DND-41 (cell line): ENCODE measurements around the gene IDUA.

ENCODE experiments used
- ATAC-seq: fragments of 200-7000 bp; cut with Tn5 transposase; 3 replicates; pipeline ENCODE4 v1.9.1; 2021; ENCODE audit warnings: low read depth; ENCODE audit not compliant: insufficient read depth
- DNase-seq: peaks from one replicate; pipeline ENCODE4 v3.0.0-alpha.2; 2020
- H2AFZ ChIP-seq: 2 replicates; pipeline ENCODE4 v1.6.0; 2012; ENCODE audit warnings: low read depth, low read length
- H3K27ac ChIP-seq: 2 replicates; pipeline ENCODE4 v1.5.1; 2012; ENCODE audit warnings: low read length, inconsistent platforms
- H3K27me3 ChIP-seq: fragments of 200-600 bp; sonication (generic); 2 replicates; pipeline ENCODE4 v1.6.0; 2012; ENCODE audit warnings: low read length, mild to moderate bottlenecking, inconsistent platforms; ENCODE audit not compliant: insufficient read depth, poor library complexity
- H3K36me3 ChIP-seq: 2 replicates; pipeline ENCODE4 v1.5.1; 2012; ENCODE audit warnings: low read length, inconsistent platforms; ENCODE audit not compliant: insufficient read depth
- H3K4me1 ChIP-seq: 2 replicates; pipeline ENCODE4 v1.5.1; 2012; ENCODE audit warnings: mild to moderate bottlenecking, low read length; ENCODE audit not compliant: insufficient read depth
- H3K4me2 ChIP-seq: 2 replicates; pipeline ENCODE4 v1.6.0; 2012; ENCODE audit warnings: mild to moderate bottlenecking, moderate library complexity, low read length, inconsistent platforms; ENCODE audit not compliant: insufficient read depth
- H3K4me3 ChIP-seq, 2 experiments: fragments of 200-600 bp in 1 of 2; shearing (Covaris generic) in 1 of 2; 2 replicates each; pipeline ENCODE4 v1.5.1; 2012 to 2016; ENCODE audit warnings: inconsistent platforms in 2 of 2, low read length in 2 of 2, mild to moderate bottlenecking in 2 of 2, low read depth in 1 of 2, moderate library complexity in 1 of 2
- H3K79me2 ChIP-seq: 2 replicates; pipeline ENCODE4 v1.6.0; 2012; ENCODE audit warnings: low read length, inconsistent platforms; ENCODE audit not compliant: insufficient read depth
- H3K9ac ChIP-seq: 2 replicates; pipeline ENCODE4 v1.6.0; 2012; ENCODE audit warnings: low read depth, mild to moderate bottlenecking, inconsistent platforms, low read length, moderate library complexity
- H3K9me3 ChIP-seq: 2 replicates; pipeline ENCODE4 v1.5.1; 2012; ENCODE audit warnings: low read length, moderate library complexity, mild to moderate bottlenecking, inconsistent platforms; ENCODE audit not compliant: insufficient read depth, severe bottlenecking
- H4K20me1 ChIP-seq: 2 replicates; pipeline ENCODE4 v1.6.0; 2012; ENCODE audit warnings: low read length; ENCODE audit not compliant: insufficient read depth
- EZH2 ChIP-seq: IDR thresholded peaks from 3 replicates; pipeline ENCODE4 v1.6.1; 2012; ENCODE audit warnings: borderline replicate concordance, low read depth, mild to moderate bottlenecking, moderate library complexity, low read length, inconsistent platforms; ENCODE audit not compliant: severe bottlenecking
- TF ChIP-seq, protein P1 (sequence below): IDR thresholded peaks from 2 replicates; pipeline ENCODE4 v1.5.1; 2012; ENCODE audit warnings: borderline replicate concordance, low read length, moderate library complexity, mild to moderate bottlenecking; ENCODE audit not compliant: poor library complexity, severe bottlenecking; ENCODE audit errors: extremely low read depth

Gene IDUA

DNA sequence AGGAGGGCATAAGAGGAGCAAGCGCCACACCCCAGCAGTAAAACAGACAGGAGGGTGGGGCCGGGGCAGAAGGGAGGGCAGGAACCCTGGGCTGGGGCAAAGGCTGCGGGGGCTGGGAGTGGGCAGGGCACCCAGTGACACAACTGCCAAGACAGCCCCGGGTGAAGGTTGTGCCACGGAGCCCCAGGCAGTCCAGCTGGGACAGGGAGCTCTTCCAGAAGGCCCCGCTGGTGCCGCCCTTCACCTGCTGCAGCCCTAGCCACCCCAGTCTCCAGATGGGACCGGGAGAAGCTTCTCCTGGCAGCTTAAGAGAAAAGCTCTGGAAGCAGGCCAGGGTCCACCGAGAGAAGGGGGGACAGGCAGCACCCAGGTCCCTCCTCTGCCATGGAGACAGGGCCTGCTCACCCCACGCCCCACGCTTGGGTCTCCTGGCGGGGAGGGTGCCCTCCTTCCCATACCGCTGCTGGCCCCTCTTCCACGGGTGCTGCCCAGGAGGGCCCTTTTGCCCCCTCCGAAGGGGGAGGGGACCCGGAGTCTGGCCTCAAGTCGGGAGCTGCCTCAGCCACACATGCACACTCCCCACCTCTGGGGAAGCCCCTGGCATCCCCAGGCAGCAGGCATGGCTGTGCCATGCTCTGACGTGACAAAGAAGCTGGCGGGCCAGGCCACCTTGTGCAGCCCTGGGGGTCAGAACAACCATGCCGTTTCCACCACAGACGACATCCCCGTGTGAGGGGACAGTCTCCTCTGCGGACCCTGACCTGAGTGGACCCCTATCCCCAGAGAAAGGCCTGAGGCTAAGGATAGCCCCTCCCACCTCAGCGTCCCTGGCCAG lies 15.0 kb upstream of the IDUA start:
- H3K79me2 ChIP-seq = peaks cover 22% of the 10 kb centered on the region
- H3K4me3 ChIP-seq = peak overlapping the region; percentile 78 to 88; a peak in 3 of 4 replicates
- no peak overlapping the region for H2AFZ ChIP-seq
- no peak for DNase-seq
- peaks cover 19% of the 10 kb centered on the region for H3K4me1 ChIP-seq
- H3K36me3 ChIP-seq = peaks cover 5% of the 10 kb centered on the region; the same call in 1 of the 2 replicates
- peak overlapping the region; percentile 36; the same call in 1 of the 2 replicates for H3K27ac ChIP-seq
- no peaks in the 10 kb centered on the region for H3K27me3 ChIP-seq
- H3K4me2 ChIP-seq = peak overlapping the region; percentile 77
- peaks cover 34% of the 10 kb centered on the region for H4K20me1 ChIP-seq
- ATAC-seq = no peak
- peak overlapping the region; percentile 81 for H3K9ac ChIP-seq
- H3K9me3 ChIP-seq = peaks cover 7% of the 10 kb centered on the region
- TF ChIP-seq, protein P1, sequence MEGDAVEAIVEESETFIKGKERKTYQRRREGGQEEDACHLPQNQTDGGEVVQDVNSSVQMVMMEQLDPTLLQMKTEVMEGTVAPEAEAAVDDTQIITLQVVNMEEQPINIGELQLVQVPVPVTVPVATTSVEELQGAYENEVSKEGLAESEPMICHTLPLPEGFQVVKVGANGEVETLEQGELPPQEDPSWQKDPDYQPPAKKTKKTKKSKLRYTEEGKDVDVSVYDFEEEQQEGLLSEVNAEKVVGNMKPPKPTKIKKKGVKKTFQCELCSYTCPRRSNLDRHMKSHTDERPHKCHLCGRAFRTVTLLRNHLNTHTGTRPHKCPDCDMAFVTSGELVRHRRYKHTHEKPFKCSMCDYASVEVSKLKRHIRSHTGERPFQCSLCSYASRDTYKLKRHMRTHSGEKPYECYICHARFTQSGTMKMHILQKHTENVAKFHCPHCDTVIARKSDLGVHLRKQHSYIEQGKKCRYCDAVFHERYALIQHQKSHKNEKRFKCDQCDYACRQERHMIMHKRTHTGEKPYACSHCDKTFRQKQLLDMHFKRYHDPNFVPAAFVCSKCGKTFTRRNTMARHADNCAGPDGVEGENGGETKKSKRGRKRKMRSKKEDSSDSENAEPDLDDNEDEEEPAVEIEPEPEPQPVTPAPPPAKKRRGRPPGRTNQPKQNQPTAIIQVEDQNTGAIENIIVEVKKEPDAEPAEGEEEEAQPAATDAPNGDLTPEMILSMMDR = no peak

DNA sequence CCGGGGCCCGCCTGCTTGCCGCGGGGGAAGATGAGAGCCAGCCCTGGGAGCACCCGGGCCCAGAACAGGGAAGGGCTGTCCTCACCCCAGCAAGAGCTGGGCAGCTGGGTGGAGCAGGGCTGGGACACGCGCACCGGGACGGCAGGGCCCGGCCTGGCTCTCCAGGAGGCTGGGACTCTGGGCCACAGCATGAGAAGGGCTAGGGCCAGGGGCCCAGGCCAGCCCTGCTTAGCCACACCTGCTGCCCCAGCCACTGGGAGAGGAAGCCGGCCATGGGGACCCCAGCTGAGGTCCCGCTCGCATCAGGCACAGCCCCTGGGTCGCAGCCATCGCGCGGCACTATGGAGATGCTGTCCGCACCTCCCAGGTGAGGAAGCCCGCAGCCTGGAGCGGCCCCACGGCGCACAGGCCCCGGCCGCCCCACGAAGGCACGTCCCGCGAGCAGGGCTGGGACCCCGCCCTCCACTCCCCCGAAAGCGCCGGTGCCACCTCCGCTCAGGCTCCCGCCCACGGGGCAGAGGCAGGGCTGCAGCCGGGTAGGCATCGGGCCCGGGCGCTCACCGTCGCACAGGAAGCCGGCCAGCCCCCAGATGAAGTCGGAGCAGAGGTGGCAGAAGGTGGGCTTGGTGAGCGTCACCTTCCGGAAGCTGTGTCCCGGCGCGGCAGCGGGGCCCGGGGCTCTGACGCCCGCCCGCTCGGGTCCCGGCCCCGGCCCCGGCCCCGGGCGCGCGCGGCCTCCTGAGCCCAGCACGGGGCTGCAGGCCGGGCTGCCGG lies 14.0 kb upstream of the IDUA start:
- Histone ChIP-seq H3K4me2 (peak overlapping the region; percentile 77), H2AFZ (peak overlapping the region; percentile 76)

GRCh38 chr4:973431-974397 lies 13.1 kb upstream of the IDUA start, which contains the start of gene DGKQ:
Gene DGKQ, minus strand, starts transcription at chr4:973569. Its CDS starts 87 bp downstream, at chr4:973482.
- H3K4me2 ChIP-seq = peak within 1 kb of the TSS; percentile 77
- peaks cover 34% of the 10 kb centered on the region for H4K20me1 ChIP-seq
- H3K36me3 ChIP-seq = 0 out of 2 replicates have a peak, but pooled peaks cover 3% of the 10 kb centered on the region
- H2AFZ ChIP-seq = peak within 1 kb of the TSS; percentile 76
- H3K27me3 ChIP-seq = no peaks in the 10 kb centered on the region
- DNase-seq (peak; percentile 86), ATAC-seq (peak; percentile 86)
- peaks cover 22% of the 10 kb centered on the region for H3K79me2 ChIP-seq
- peaks cover 19% of the 10 kb centered on the region for H3K4me1 ChIP-seq
- peak within 1 kb of the TSS; percentile 81 for H3K9ac ChIP-seq
- peak within 1 kb of the TSS; percentile 5 for H3K27ac ChIP-seq
- H3K9me3 ChIP-seq = peaks cover 7% of the 10 kb centered on the region
- TF ChIP-seq, protein P1 = no peak
- no peak for TF ChIP-seq EZH2
- H3K4me3 ChIP-seq = peak within 1 kb of the TSS; percentile 78 to 88

More for the DNA sequence above, 14.0 kb upstream of the IDUA start:
- peaks cover 22% of the 10 kb centered on the region for H3K79me2 ChIP-seq
- DNase-seq = peak; percentile 61
- H3K9me3 ChIP-seq = peaks cover 7% of the 10 kb centered on the region
- H3K36me3 ChIP-seq = 0 out of 2 replicates have a peak, but pooled peaks cover 3% of the 10 kb centered on the region
- ATAC-seq = peak; percentile 60
- H3K4me1 ChIP-seq = peaks cover 19% of the 10 kb centered on the region
- TF ChIP-seq, protein P1 = no peak
- TF ChIP-seq EZH2 = no peak
- peak overlapping the region; percentile 81 for H3K9ac ChIP-seq
- peak overlapping the region; percentile 5 for H3K27ac ChIP-seq
- peaks cover 34% of the 10 kb centered on the region for H4K20me1 ChIP-seq
- peak overlapping the region; percentile 78 to 88 for H3K4me3 ChIP-seq
- H3K27me3 ChIP-seq = no peaks in the 10 kb centered on the region
